Neuronal stem cell (in vitro differentiated cells): Measurements from ENCODE around the gene VPS9D1.

Source experiments
- DNase-seq: peaks from one replicate; pipeline ENCODE4 v3.0.0-alpha.2; 2013; ENCODE audit warnings: low spot score
- H2AFZ ChIP-seq: one replicate; pipeline ENCODE4 v1.6.1; 2013; ENCODE audit warnings: mild to moderate bottlenecking, low read length, inconsistent platforms
- H2AK5ac ChIP-seq: 2 replicates; pipeline ENCODE4 v1.6.1; 2013; ENCODE audit warnings: low read depth, mild to moderate bottlenecking, inconsistent platforms, low read length, moderate library complexity, mixed read lengths
- H2BK120ac ChIP-seq: 2 replicates; pipeline ENCODE4 v1.6.1; 2013; ENCODE audit warnings: low read depth, mild to moderate bottlenecking, inconsistent platforms, low read length, moderate library complexity, mixed read lengths
- H2BK12ac ChIP-seq: one replicate; pipeline ENCODE4 v1.6.1; 2013; ENCODE audit warnings: low read length, inconsistent platforms
- H2BK15ac ChIP-seq: 2 replicates; pipeline ENCODE4 v1.6.1; 2013; ENCODE audit warnings: mild to moderate bottlenecking, low read length, inconsistent platforms, mixed read lengths
- H2BK5ac ChIP-seq: one replicate; pipeline ENCODE4 v1.6.1; 2013; ENCODE audit warnings: inconsistent platforms, mild to moderate bottlenecking, low read length, moderate library complexity
- H3K14ac ChIP-seq: one replicate; pipeline ENCODE4 v1.6.1; 2013; ENCODE audit warnings: low read length, inconsistent platforms
- H3K18ac ChIP-seq: 2 replicates; pipeline ENCODE4 v1.6.1; 2013; ENCODE audit warnings: low read length, inconsistent platforms
- H3K23ac ChIP-seq: 2 replicates; pipeline ENCODE4 v1.6.1; 2013; ENCODE audit warnings: low read depth, mild to moderate bottlenecking, mixed read lengths, low read length, inconsistent platforms; ENCODE audit not compliant: poor library complexity
- H3K27ac ChIP-seq: replicated peaks from 3 replicates; pipeline ENCODE4 v1.5.1; 2013; ENCODE audit warnings: low read length, inconsistent platforms
- H3K27me3 ChIP-seq, 3 experiments: 2 replicates each; pipeline ENCODE4 v1.6.1; 2013; ENCODE audit warnings: low read length in 3 of 3, mild to moderate bottlenecking in 2 of 3, inconsistent platforms in 1 of 3, low read depth in 1 of 3, mixed read lengths in 1 of 3, moderate library complexity in 1 of 3; ENCODE audit not compliant: control insufficient read depth in 3 of 3, insufficient read depth in 3 of 3
- H3K36me3 ChIP-seq, 2 donors: replicated peaks in 1 of 2; 2 replicates each; pipeline ENCODE4 v1.6.1; 2013; ENCODE audit warnings: low read length in 2 of 2; ENCODE audit not compliant: control insufficient read depth in 2 of 2, insufficient read depth in 2 of 2
- H3K4ac ChIP-seq: 2 replicates; pipeline ENCODE4 v1.6.1; 2013; ENCODE audit warnings: inconsistent platforms, mild to moderate bottlenecking, low read length, moderate library complexity
- H3K4me1 ChIP-seq, 2 donors: 1 replicate in 1 of 2; 2 replicates in 1 of 2; pipeline ENCODE4 v1.6.1; 2013; ENCODE audit warnings: low read length in 2 of 2, low read depth in 1 of 2; ENCODE audit not compliant: control insufficient read depth in 2 of 2, insufficient read depth in 1 of 2
- H3K4me2 ChIP-seq: one replicate; pipeline ENCODE4 v1.6.1; 2013; ENCODE audit warnings: mild to moderate bottlenecking, low read length, inconsistent platforms; ENCODE audit not compliant: insufficient read depth, poor library complexity, severe bottlenecking
- H3K4me3 ChIP-seq, 2 donors: 2 replicates each; pipeline ENCODE4 v1.5.1; 2013; ENCODE audit warnings: low read length in 2 of 2, mild to moderate bottlenecking in 2 of 2, inconsistent platforms in 1 of 2, moderate library complexity in 1 of 2
- H3K79me1 ChIP-seq: one replicate; pipeline ENCODE4 v1.6.1; 2013; ENCODE audit warnings: low read depth, mild to moderate bottlenecking, inconsistent platforms, low read length, moderate library complexity
- H3K9ac ChIP-seq: one replicate; pipeline ENCODE4 v1.6.1; 2013; ENCODE audit warnings: mild to moderate bottlenecking, low read depth, low read length, inconsistent platforms; ENCODE audit not compliant: poor library complexity
- H3K9me3 ChIP-seq, 2 donors: replicated peaks in 1 of 2; 2 replicates each; pipeline versions ENCODE3 to v1.6.1; 2013; ENCODE audit warnings: low read length in 2 of 2, mild to moderate bottlenecking in 2 of 2, inconsistent platforms in 1 of 2, low read depth in 1 of 2, mixed read lengths in 1 of 2, moderate library complexity in 1 of 2; ENCODE audit not compliant: control insufficient read depth in 2 of 2, insufficient read depth in 1 of 2
- H4K8ac ChIP-seq: one replicate; pipeline ENCODE4 v1.6.1; 2013; ENCODE audit warnings: low read depth, mild to moderate bottlenecking, inconsistent platforms, low read length, moderate library complexity
- H4K91ac ChIP-seq: one replicate; pipeline ENCODE4 v1.6.1; 2013; ENCODE audit warnings: low read length, low read depth, mild to moderate bottlenecking, inconsistent platforms; ENCODE audit not compliant: poor library complexity
- WGBS, 2 donors: extraction: QIAGEN DNeasy Blood & Tissue Kit; methylation state at CpG; one replicate each; pipeline ENCODE4 v1.1.7; 2013; ENCODE audit warnings: missing lambda C conversion rate in 2 of 2, mixed read lengths in 1 of 2; ENCODE audit not compliant: insufficient read length in 2 of 2, insufficient replicate concordance in 1 of 2; ENCODE audit errors: extremely low coverage in 2 of 2; 5-methylcytosine and 5-hydroxymethylcytosine counted together

The VPS9D1 gene

GRCh38 chr16:89748076-89748475 lies 27.4 kb upstream of the VPS9D1 start:
- Histone ChIP-seq H3K9me3 (no peaks in the 10 kb centered on the region), H3K18ac (no peak overlapping the region), H4K91ac (no peak overlapping the region), H2BK5ac (no peak overlapping the region), H3K9ac (no peak overlapping the region), H2AFZ (no peak overlapping the region), H2BK12ac (no peak overlapping the region), H3K14ac (no peak overlapping the region), H3K4ac (no peak overlapping the region), H3K4me1 (no peaks in the 10 kb centered on the region), H3K27me3 (no peaks in the 10 kb centered on the region), H2BK120ac (no peak overlapping the region), H4K8ac (no peak overlapping the region), H2BK15ac (no peak overlapping the region), H3K4me3 (no peak overlapping the region), H3K23ac (no peak overlapping the region), H3K4me2 (no peak overlapping the region), H3K36me3 (peaks cover 41 to 96% of the 10 kb centered on the region in 2 donors), H3K79me1 (peaks cover 1% of the 10 kb centered on the region), H2AK5ac (no peak overlapping the region), H3K27ac (no peak overlapping the region)
- no peak for DNase-seq
- WGBS, 2 donors, result no CpG with 5 or more reads among the region's 9 CpGs

GRCh38 chr16:89746043-89746442 lies 25.3 kb upstream of the VPS9D1 start:
- no peak overlapping the region for H3K4me3 ChIP-seq
- no peaks in the 10 kb centered on the region for H3K4me1 ChIP-seq
- H3K27me3 ChIP-seq, result no peaks in the 10 kb centered on the region
- H2BK12ac ChIP-seq, result no peak overlapping the region
- H3K4me2 ChIP-seq, result no peak overlapping the region
- H3K9me3 ChIP-seq, result no peaks in the 10 kb centered on the region
- H3K4ac ChIP-seq, result no peak overlapping the region
- no peak for DNase-seq
- no peak overlapping the region for H2AK5ac ChIP-seq
- no peak overlapping the region for H2AFZ ChIP-seq
- no peak overlapping the region for H2BK15ac ChIP-seq
- peak overlapping the region; percentile 57 for H2BK5ac ChIP-seq
- peaks cover 1% of the 10 kb centered on the region for H3K79me1 ChIP-seq
- H4K91ac ChIP-seq, result no peak overlapping the region
- H2BK120ac ChIP-seq, result peak overlapping the region; percentile 61
- H3K36me3 ChIP-seq, result peaks cover 45 to 98% of the 10 kb centered on the region in 2 donors
- H3K18ac ChIP-seq, result no peak overlapping the region
- H4K8ac ChIP-seq, result no peak overlapping the region
- WGBS, 2 donors, result no CpG with 5 or more reads among the region's 15 CpGs
- no peak overlapping the region for H3K23ac ChIP-seq
- H3K14ac ChIP-seq, result no peak overlapping the region
- H3K9ac ChIP-seq, result no peak overlapping the region
- H3K27ac ChIP-seq, result no peak overlapping the region

- H3K14ac ChIP-seq, result no peak overlapping the region
- no peak for DNase-seq
- H2BK12ac ChIP-seq, result no peak overlapping the region
- no peak overlapping the region for H3K27ac ChIP-seq
- H3K9me3 ChIP-seq, result no peaks in the 10 kb centered on the region
- no peaks in the 10 kb centered on the region for H3K4me1 ChIP-seq
- H4K8ac ChIP-seq, result no peak overlapping the region
- H4K91ac ChIP-seq, result no peak overlapping the region
- H2BK15ac ChIP-seq, result no peak overlapping the region
- H2AFZ ChIP-seq, result no peak overlapping the region
- H2AK5ac ChIP-seq, result no peak overlapping the region
- no peak overlapping the region for H3K4ac ChIP-seq
- H3K23ac ChIP-seq, result no peak overlapping the region
- H3K79me1 ChIP-seq, result peaks cover 1% of the 10 kb centered on the region
- H3K36me3 ChIP-seq, result peaks cover 51 to 98% of the 10 kb centered on the region in 2 donors
- H2BK120ac ChIP-seq, result no peak overlapping the region
- H3K9ac ChIP-seq, result no peak overlapping the region
- H2BK5ac ChIP-seq, result no peak overlapping the region
- no peak overlapping the region for H3K4me2 ChIP-seq
- H3K4me3 ChIP-seq, result no peak overlapping the region
- no CpG with 5 or more reads among the region's 16 CpGs for WGBS, 2 donors
- H3K18ac ChIP-seq, result no peak overlapping the region
- H3K27me3 ChIP-seq, result no peaks in the 10 kb centered on the region
Measured at GRCh38 chr16:89744813-89745212, 24.1 kb upstream of the VPS9D1 start.

GRCh38 chr16:89742948-89743347 lies 22.2 kb upstream of the VPS9D1 start:
- no peak overlapping the region for H4K8ac ChIP-seq
- H3K14ac ChIP-seq, result no peak overlapping the region
- no peak overlapping the region for H2BK12ac ChIP-seq
- H3K27me3 ChIP-seq, result no peaks in the 10 kb centered on the region
- H2BK5ac ChIP-seq, result no peak overlapping the region
- no peak overlapping the region for H2AK5ac ChIP-seq
- no CpG with 5 or more reads among the region's 4 CpGs for WGBS, 2 donors
- peaks cover under 1% of the 10 kb centered on the region for H3K79me1 ChIP-seq
- peak overlapping the region; percentile 50 for H3K9ac ChIP-seq
- no peak overlapping the region for H3K4me2 ChIP-seq
- H2AFZ ChIP-seq, result no peak overlapping the region
- no peak overlapping the region for H4K91ac ChIP-seq
- H2BK120ac ChIP-seq, result no peak overlapping the region
- H3K4me1 ChIP-seq, result no peaks in the 10 kb centered on the region
- no peak overlapping the region for H2BK15ac ChIP-seq
- H3K18ac ChIP-seq, result no peak overlapping the region
- DNase-seq, result no peak
- no peak overlapping the region for H3K23ac ChIP-seq
- peaks cover 0 to 1% of the 10 kb centered on the region in 2 donors for H3K9me3 ChIP-seq
- H3K36me3 ChIP-seq, result peaks cover 60 to 98% of the 10 kb centered on the region in 2 donors
- no peak overlapping the region for H3K27ac ChIP-seq
- no peak overlapping the region for H3K4ac ChIP-seq
- H3K4me3 ChIP-seq, result no peak overlapping the region
